Heart left ventricle (tissue), 16 donors: Measurements from ENCODE around the gene FAM170B. TPM values are rescaled to one million over a fixed set of nuclear protein-coding genes. Genes with fewer than 3 reads are reported as not detected.

Experiments used
- ATAC-seq, 4 donors: fragments of 200-7000 bp; cut with Tn5 transposase; one replicate each; pipeline ENCODE4 v1.9.1; 2020 to 2022; ENCODE audit warnings: moderate library complexity in 4 of 4, mild to moderate bottlenecking in 3 of 4, moderate number of reproducible peaks in 1 of 4
- DNase-seq, 5 donors: peaks; one replicate each; pipeline ENCODE4 v3.0.0-alpha.2; 2020
- H3K27ac ChIP-seq, 12 donors: fragments of 200-600 bp; sonication (generic) in 4 of 12; one replicate each; pipeline versions ENCODE4 v1.5.0 to v1.8.0; 2016 to 2022; ENCODE audit warnings: mild to moderate bottlenecking in 2 of 12
- H3K27me3 ChIP-seq, 9 donors: fragments of 200-600 bp; sonication (generic) in 2 of 9; one replicate each; pipeline versions ENCODE4 v1.5.1 to v1.8.0; 2016 to 2022; ENCODE audit warnings: mild to moderate bottlenecking in 3 of 9
- H3K36me3 ChIP-seq, 9 donors: fragments of 200-600 bp; sonication (generic) in 2 of 9; one replicate each; pipeline versions ENCODE4 v1.5.0 to v1.8.0; 2018 to 2022; ENCODE audit warnings: mild to moderate bottlenecking in 2 of 9
- H3K4me1 ChIP-seq, 12 donors: fragments of 200-600 bp; sonication (generic) in 4 of 12; one replicate each; pipeline versions ENCODE4 v1.5.0 to v1.8.0; 2016 to 2022; ENCODE audit warnings: mild to moderate bottlenecking in 3 of 12
- H3K4me3 ChIP-seq, 12 donors: fragments of 200-600 bp; sonication (generic) in 4 of 12; one replicate each; pipeline versions ENCODE4 v1.5.0 to v1.8.0; 2017 to 2022; ENCODE audit warnings: mild to moderate bottlenecking in 9 of 12, moderate library complexity in 4 of 12
- H3K9me3 ChIP-seq, 12 donors: fragments of 200-600 bp; sonication (generic) in 4 of 12; one replicate each; pipeline versions ENCODE4 v1.5.0 to v1.8.0; 2016 to 2022; ENCODE audit warnings: mild to moderate bottlenecking in 1 of 12
- CTCF ChIP-seq, 12 donors: fragments of 200-600 bp; sonication (generic) in 4 of 12; IDR thresholded peaks; one replicate each; pipeline versions ENCODE4 v1.5.0 to v1.8.0; 2018 to 2022; ENCODE audit warnings: antibody characterized with exemption in 12 of 12, mild to moderate bottlenecking in 5 of 12
- POLR2A ChIP-seq, 2 donors: fragments of 450-650 bp; IDR thresholded peaks; one replicate each; pipeline ENCODE4 v1.6.1; 2017; ENCODE audit warnings: antibody characterized with exemption in 2 of 2, mild to moderate bottlenecking in 2 of 2, moderate library complexity in 2 of 2
- WGBS, 4 donors: extraction: QIAGEN DNeasy Blood & Tissue Kit in 2 of 4; methylation state at CpG; one replicate each; pipeline versions ENCODE4 v1.1.5 to v1.1.7; 2013 to 2018; 5-methylcytosine and 5-hydroxymethylcytosine counted together
- intact Hi-C, 10 donors: fragments of 100-400 bp; cut with DNase I; formaldehyde crosslinking; loops; one replicate each; pipeline versions ENCODE4 v1.11.1 to v1.14.2; 2022
- polyA plus RNA-seq, 2 donors: library from polyadenylated mRNA; stranded (reverse); fragments of 200-250 nt; gene quantifications; one replicate each; pipeline ENCODE4 v1.2.3, GENCODE V29; 2013
- total RNA-seq, 9 donors: library from RNA; depleted of rRNA in 2 of 9; stranded (reverse); fragments of >200 nt in 2 of 9; fragmentation: NEBNext Ultra II Directional in 3 of 9; extraction: Animal tissue kit (Norgen Biotek cat#: 25700) in 3 of 9; gene quantifications; one replicate each; pipeline versions ENCODE4 v1.1.0 to v1.2.4, GENCODE V29; 2016 to 2023
- donor health status: ischemic (EF 13 %, LVEDD 7.1; RV severe dilation, severe dysfunction).
- donor health status: healthy with polysubstance abuse.
- donor health status: DM: no; HTN: yes; CAD: no.
- donor health status: DM: no; HTN: no; CAD: no.
- donor health status: ischemic (EF 25% LVEDD 6.9; RV normal size, moderate dysfunction).
- donor health status: ischemic (EF 25% LVEDD 5.7; RV mildly dilated, moderate dysfunction).
- donor health status: healthy.
- donor health status: DM: yes; HTN: yes; CAD: no.
- donor health status: ischemic (EF 35%, LVEDD 5.7; RV mildly dilated, moderate dysfunction).
- donor health status: nonischemic (EF 11% LVEDD 7.7; RV severe dilation, severe dysfunction).
- donor health status: DM: yes; HTN: yes; CAD: no.
- donor health status: PGD.
- donor health status: ischemic (EF 29% LVEDD 5.4; RV normal size, mild dysfunction).
- donor health status: nonischemic (EF 23%, LVEDD 6.1; RV moderate dilation, normal function).

FAM170B gene
- total and polyA plus RNA-seq, 11 donors: not detected

GRCh38 chr10:49090189-49090575, 43.6 kb downstream of the FAM170B start:
- peaks cover 5 to 61% (median 26%) of the 10 kb centered on the region in 12 donors for H3K4me1 ChIP-seq
- TF ChIP-seq POLR2A (IDR thresholded peaks at IDR 0.05) (no peak), CTCF (IDR thresholded peaks at IDR 0.05) (no peak)
- H3K4me3 ChIP-seq: no peak overlapping the region
- WGBS, 4 donors: 46 to 83% (median 71%) methylated on average over 1 of the region's 1 CpG
- intact Hi-C loops: no loop called here
- H3K27me3 ChIP-seq: no peaks in the 10 kb centered on the region
- peaks cover 0 to 17% (median 3%) of the 10 kb centered on the region in 9 donors for H3K36me3 ChIP-seq
- ATAC-seq (no peak), DNase-seq (no peak)
- H3K9me3 ChIP-seq: peaks cover 0 to 15% (median 9%) of the 10 kb centered on the region in 12 donors
- peak overlapping the region in 7 of 12 donors; percentile 19 to 66 (median 51) for H3K27ac ChIP-seq

GRCh38 chr10:49089557-49090188, 44.1 kb downstream of the FAM170B start:
- H3K4me1 ChIP-seq: peaks cover 5 to 56% (median 24%) of the 10 kb centered on the region in 12 donors
- TF ChIP-seq CTCF (IDR thresholded peaks at IDR 0.05) (no peak), POLR2A (IDR thresholded peaks at IDR 0.05) (no peak)
- peak in 1 of 5 donors; percentile 47 for DNase-seq

GRCh38 chr10:49089152-49089551, 44.7 kb downstream of the FAM170B start:
- TF ChIP-seq POLR2A (IDR thresholded peaks at IDR 0.05): no peak
- Histone ChIP-seq H3K4me1 (peaks cover 5 to 51% (median 20%) of the 10 kb centered on the region in 12 donors), H3K36me3 (peaks cover 0 to 26% (median 8%) of the 10 kb centered on the region in 9 donors), H3K4me3 (no peak overlapping the region), H3K9me3 (peaks cover 0 to 15% (median 9%) of the 10 kb centered on the region in 12 donors), H3K27me3 (no peaks in the 10 kb centered on the region), H3K27ac (peak overlapping the region in 9 of 12 donors; percentile 11 to 66 (median 33))
- ATAC-seq (peak in 1 of 4 donors; percentile 12), DNase-seq (no peak)
- intact Hi-C loops: no loop called here
- WGBS, 4 donors: 84 to 97% (median 86%) methylated on average over 2 of the region's 2 CpGs

More at GRCh38 chr10:49089557-49090188, 44.1 kb downstream of the FAM170B start:
- H3K36me3 ChIP-seq: peaks cover 0 to 22% (median 7%) of the 10 kb centered on the region in 9 donors
- peak; percentile 60 to 78 (median 70) for ATAC-seq
- H3K27ac ChIP-seq: peak overlapping the region in 9 of 12 donors; percentile 19 to 66 (median 33)
- intact Hi-C loops: no loop called here
- peaks cover 0 to 15% (median 9%) of the 10 kb centered on the region in 12 donors for H3K9me3 ChIP-seq
- 30 to 51% (median 38%) methylated on average over 3 of the region's 3 CpGs for WGBS, 4 donors
- H3K4me3 ChIP-seq: no peak overlapping the region
- H3K27me3 ChIP-seq: no peaks in the 10 kb centered on the region

- H3K4me1 ChIP-seq: peaks cover 6 to 60% (median 33%) of the 10 kb centered on the region in 12 donors
- peaks cover 0 to 15% (median 9%) of the 10 kb centered on the region in 12 donors for H3K9me3 ChIP-seq
- no peak overlapping the region for H3K4me3 ChIP-seq
- 87 to 94% (median 89%) methylated on average over 3 of the region's 3 CpGs for WGBS, 4 donors
- intact Hi-C loops: no loop called here
- TF ChIP-seq POLR2A (IDR thresholded peaks at IDR 0.05) (no peak), CTCF (IDR thresholded peaks at IDR 0.05) (no peak)
- H3K36me3 ChIP-seq: peaks cover 0 to 26% (median 8%) of the 10 kb centered on the region in 9 donors
- H3K27me3 ChIP-seq: no peaks in the 10 kb centered on the region
- DNase-seq: no peak
- H3K27ac ChIP-seq: no peak overlapping the region
- ATAC-seq: no peak
These were observed 46.9 kb downstream of the FAM170B start for GRCh38 chr10:49086889-49087288.
